Brain microvascular endothelial cell (primary cell): ENCODE results near the gene ZNF536.
"Not testable (repeated sequence)": the region's sequence is repeated elsewhere in the genome, so short reads cannot be mapped to it uniquely, and the experiment has no call there.

Source experiments
- DNase-seq: peaks from one replicate; pipeline ENCODE4 v3.0.0-alpha.2; 2020
- H3K27ac ChIP-seq: fragments of 250-450 bp; sonication (Bioruptor Pico); 2 replicates; pipeline ENCODE4 v1.5.1; 2020; ENCODE audit warnings: mild to moderate bottlenecking, moderate library complexity
- H3K27me3 ChIP-seq: fragments of 250-450 bp; sonication (Bioruptor Pico); replicated peaks from 2 replicates; pipeline ENCODE4 v1.5.1; 2020; ENCODE audit warnings: mild to moderate bottlenecking
- H3K36me3 ChIP-seq: fragments of 250-450 bp; sonication (Bioruptor Pico); replicated peaks from 2 replicates; pipeline ENCODE4 v1.5.1; 2020; ENCODE audit warnings: mild to moderate bottlenecking
- H3K4me3 ChIP-seq: 2 replicates; pipeline ENCODE4 v1.5.1; 2011; ENCODE audit warnings: low read depth, mild to moderate bottlenecking, control low read depth, low read length, moderate library complexity
- CTCF ChIP-seq: IDR thresholded peaks from 2 replicates; pipeline ENCODE4 v1.5.1; 2011; ENCODE audit warnings: low read depth, mild to moderate bottlenecking, moderate library complexity, low read length, control low read depth, inconsistent platforms; ENCODE audit errors: missing control alignments
- in situ Hi-C: cut with HindIII; loops from 2 replicates; pipeline ENCODE4 v1.10.0; 2017; ENCODE audit warnings: low sequenced_read_pairs, low pct_ligation_motif_present

Gene ZNF536

GRCh38 chr19:30441011-30441410 lies 68.8 kb downstream of the ZNF536 start:
- H3K27ac ChIP-seq: no peak overlapping the region
- no peak for TF ChIP-seq CTCF

DNA sequence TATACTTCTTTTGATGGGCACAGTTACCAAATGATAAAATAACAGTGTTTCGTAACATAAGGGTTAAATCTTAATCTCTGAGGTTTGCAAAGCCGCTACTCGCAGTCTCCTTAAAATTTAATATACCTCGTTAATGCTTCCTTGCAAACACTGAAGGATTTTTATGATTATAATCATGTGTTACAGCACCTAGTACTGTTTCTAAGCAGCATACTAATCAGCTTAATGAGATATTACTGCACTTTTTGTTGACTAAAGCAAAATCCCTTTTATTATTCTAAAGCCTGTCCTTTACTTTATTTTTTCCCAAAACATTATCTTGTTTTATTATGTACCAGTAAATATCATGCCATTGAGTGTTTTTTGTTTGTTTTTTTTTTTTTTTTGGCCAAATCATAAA lies 70.5 kb downstream of the ZNF536 start:
- Histone ChIP-seq H3K4me3 (no peak overlapping the region), H3K36me3 (no peaks in the 10 kb centered on the region), H3K27ac (no peak overlapping the region), H3K27me3 (no peaks in the 10 kb centered on the region)
- TF ChIP-seq CTCF: no peak
- no peak for DNase-seq
- in situ Hi-C loops: no loop called here

More at GRCh38 chr19:30441011-30441410, 68.8 kb downstream of the ZNF536 start:
- Histone ChIP-seq H3K27me3 (no peaks in the 10 kb centered on the region), H3K36me3 (no peaks in the 10 kb centered on the region), H3K4me3 (no peak overlapping the region)
- in situ Hi-C loops: no loop called here
- DNase-seq: no peak

- Histone ChIP-seq H3K27ac (no peak overlapping the region), H3K4me3 (no peak overlapping the region), H3K36me3 (no peaks in the 10 kb centered on the region), H3K27me3 (no peaks in the 10 kb centered on the region)
- in situ Hi-C loops: no loop called here
- TF ChIP-seq CTCF: no peak
- no peak for DNase-seq
Observed at GRCh38 chr19:30443531-30444252, 71.5 kb downstream of the ZNF536 start.

GRCh38 chr19:30444253-30444671 lies 72.1 kb downstream of the ZNF536 start:
- no peaks in the 10 kb centered on the region for H3K27me3 ChIP-seq
- no peaks in the 10 kb centered on the region for H3K36me3 ChIP-seq
- DNase-seq: no peak
- H3K4me3 ChIP-seq: no peak overlapping the region
- in situ Hi-C loops: no loop called here
- no peak overlapping the region for H3K27ac ChIP-seq
- TF ChIP-seq CTCF: no peak

- no peak for DNase-seq
- Histone ChIP-seq H3K4me3 (no peak overlapping the region), H3K36me3 (no peaks in the 10 kb centered on the region), H3K27ac (no peak overlapping the region), H3K27me3 (no peaks in the 10 kb centered on the region)
- TF ChIP-seq CTCF: no peak
- in situ Hi-C loops: no loop called here
Observed at GRCh38 chr19:30444686-30445232, 72.6 kb downstream of the ZNF536 start.

- no peak overlapping the region for H3K4me3 ChIP-seq
- in situ Hi-C loops: no loop called here
- no peaks in the 10 kb centered on the region for H3K27me3 ChIP-seq
- no peak for DNase-seq
- no peaks in the 10 kb centered on the region for H3K36me3 ChIP-seq
- no peak for TF ChIP-seq CTCF
- H3K27ac ChIP-seq: no peak overlapping the region
Observed at GRCh38 chr19:30445385-30445784, 73.2 kb downstream of the ZNF536 start.

DNA sequence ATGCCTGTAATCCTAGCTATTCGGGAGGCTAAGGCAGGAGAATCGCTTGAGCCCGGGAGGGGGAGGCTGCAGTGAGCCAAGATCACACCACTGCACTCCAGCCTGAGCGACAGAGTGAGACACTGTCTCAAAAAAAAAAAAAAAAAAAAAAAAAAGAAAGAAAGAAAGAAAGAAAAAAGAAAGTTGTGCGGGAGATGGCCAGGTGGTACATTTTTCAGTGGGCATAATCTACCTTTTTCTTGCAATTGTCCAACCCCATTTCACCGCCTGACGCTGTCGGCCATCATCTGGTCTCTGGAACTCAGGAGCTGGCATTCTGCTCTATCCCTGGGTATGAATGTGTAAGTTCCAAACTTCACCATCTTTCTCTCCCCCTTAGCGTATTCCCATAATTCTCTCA lies 73.9 kb downstream of the ZNF536 start:
- H3K36me3 ChIP-seq, in situ Hi-C loops: not testable (repeated sequence)

More for the DNA sequence above, 73.9 kb downstream of the ZNF536 start:
- not testable (repeated sequence) for DNase-seq, H3K27me3 ChIP-seq, H3K27ac ChIP-seq, H3K4me3 ChIP-seq
